NB4 (cell line): ENCODE results near the gene TJP1.
"Not testable (repeated sequence)": the region's sequence is repeated elsewhere in the genome, so short reads cannot be mapped to it uniquely, and the experiment has no call there.

Experiments
- DNase-seq: peaks from one replicate; pipeline ENCODE4 v3.0.0; 2010; ENCODE audit warnings: low read depth
- H3K4me3 ChIP-seq: one replicate; pipeline ENCODE4 v1.5.1; 2011; ENCODE audit warnings: mild to moderate bottlenecking, low read depth, low read length, moderate library complexity
- CTCF ChIP-seq: IDR thresholded peaks from one replicate; pipeline ENCODE4 v1.5.1; 2012; ENCODE audit warnings: low read depth, low read length
- MYC ChIP-seq: IDR thresholded peaks from 2 replicates; pipeline ENCODE4 v1.6.1; 2011; ENCODE audit warnings: low read depth, low read length
- POLR2A ChIP-seq: IDR thresholded peaks from 2 replicates; pipeline ENCODE4 v1.6.1; 2011; ENCODE audit warnings: mild to moderate bottlenecking; ENCODE audit not compliant: insufficient read length; ENCODE audit errors: extremely low read depth
- TF ChIP-seq, protein P1 (sequence below): IDR thresholded peaks from 2 replicates; pipeline ENCODE4 v1.6.1; 2011; ENCODE audit warnings: low read depth, low read length

TJP1 gene

GRCh38 chr15:29765898-29766527 is 56.3 kb downstream of the TJP1 start:
- no peak overlapping the region for H3K4me3 ChIP-seq
- TF ChIP-seq MYC (no peak), POLR2A (no peak), CTCF (no peak)
- TF ChIP-seq, protein P1, sequence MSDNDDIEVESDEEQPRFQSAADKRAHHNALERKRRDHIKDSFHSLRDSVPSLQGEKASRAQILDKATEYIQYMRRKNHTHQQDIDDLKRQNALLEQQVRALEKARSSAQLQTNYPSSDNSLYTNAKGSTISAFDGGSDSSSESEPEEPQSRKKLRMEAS, result no peak
- DNase-seq, result no peak

DNA sequence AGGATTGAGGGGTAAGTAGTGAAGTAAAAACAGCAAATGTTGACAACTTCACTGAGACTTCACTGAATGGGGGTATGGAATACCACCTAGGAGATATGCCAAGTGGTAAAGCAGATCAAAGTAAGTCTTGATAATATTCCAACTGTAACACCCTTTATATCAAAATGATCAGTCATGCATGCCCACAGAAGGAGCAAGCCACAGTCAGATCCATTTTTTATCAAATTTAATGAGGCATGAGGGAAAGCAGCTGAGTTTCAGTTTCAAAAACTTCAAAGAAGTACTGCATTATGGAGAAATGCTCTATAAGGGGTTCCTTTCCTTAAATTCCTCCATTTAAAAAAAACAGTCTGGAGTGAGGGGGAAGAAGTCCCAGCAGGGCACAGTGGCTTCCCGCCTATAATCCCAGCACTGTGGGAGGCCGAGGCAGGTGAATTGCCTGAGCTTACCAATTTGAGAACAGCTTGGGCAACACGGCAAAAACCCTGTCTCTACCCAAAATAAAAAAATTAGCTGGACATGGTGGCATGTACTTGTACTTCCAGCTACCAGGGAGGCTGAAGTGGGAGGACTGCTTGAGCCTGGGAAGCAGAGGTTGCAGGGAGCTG is 56.9 kb downstream of the TJP1 start:
- no peak for TF ChIP-seq MYC
- DNase-seq, result no peak
- H3K4me3 ChIP-seq, result no peak overlapping the region

- DNase-seq, result no peak
- no peak overlapping the region for H3K4me3 ChIP-seq
- TF ChIP-seq MYC, result no peak
- no peak for TF ChIP-seq CTCF
- TF ChIP-seq, protein P1, result no peak
- no peak for TF ChIP-seq POLR2A
Measured at GRCh38 chr15:29759596-29759995, 62.7 kb downstream of the TJP1 start.

GRCh38 chr15:29756358-29757267 is 65.7 kb downstream of the TJP1 start:
- TF ChIP-seq POLR2A (no peak), CTCF (no peak), MYC (no peak)
- TF ChIP-seq, protein P1, result no peak
- no peak for DNase-seq
- no peak overlapping the region for H3K4me3 ChIP-seq

DNA sequence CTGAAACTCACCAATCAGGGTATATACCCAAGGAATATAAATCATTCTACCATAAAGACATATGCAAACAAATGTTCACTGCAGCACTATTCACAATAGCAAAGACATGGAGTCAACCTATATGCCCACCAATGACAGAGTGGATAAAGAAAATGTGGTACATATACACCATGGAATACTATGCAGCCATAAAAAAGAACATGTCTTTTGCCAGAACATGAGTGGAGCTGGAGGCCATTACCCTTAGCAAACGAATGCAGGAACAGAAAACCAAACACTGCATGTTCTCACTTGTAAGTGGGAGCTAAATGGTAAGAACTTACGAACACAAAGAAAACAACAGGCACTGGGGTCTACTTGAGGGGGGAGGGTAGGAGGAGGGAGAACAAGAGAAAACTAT is 68.3 kb downstream of the TJP1 start:
- DNase-seq, H3K4me3 ChIP-seq: not testable (repeated sequence)

- TF ChIP-seq POLR2A (no peak), CTCF (no peak), MYC (no peak)
- TF ChIP-seq, protein P1, result no peak
- no peak for DNase-seq
- H3K4me3 ChIP-seq, result no peak overlapping the region
Measured at GRCh38 chr15:29753506-29753905, 68.8 kb downstream of the TJP1 start.

- TF ChIP-seq POLR2A, result no peak
- no peak for TF ChIP-seq CTCF
- TF ChIP-seq, protein P1, result no peak
- TF ChIP-seq MYC, result no peak
- H3K4me3 ChIP-seq, result no peak overlapping the region
- DNase-seq, result no peak
Measured at GRCh38 chr15:29750754-29751153, 71.5 kb downstream of the TJP1 start.
